CD1c-positive myeloid dendritic cell (primary cell): Measurements from ENCODE around the gene CRISP1.
"Not testable (repeated sequence)": the region's sequence is repeated elsewhere in the genome, so short reads cannot be mapped to it uniquely, and the experiment has no call there.

ENCODE experiments used
- DNase-seq: peaks from one replicate; pipeline ENCODE4 v3.0.0-alpha.2; 2016; ENCODE audit errors: extremely low spot score

Gene CRISP1

DNA sequence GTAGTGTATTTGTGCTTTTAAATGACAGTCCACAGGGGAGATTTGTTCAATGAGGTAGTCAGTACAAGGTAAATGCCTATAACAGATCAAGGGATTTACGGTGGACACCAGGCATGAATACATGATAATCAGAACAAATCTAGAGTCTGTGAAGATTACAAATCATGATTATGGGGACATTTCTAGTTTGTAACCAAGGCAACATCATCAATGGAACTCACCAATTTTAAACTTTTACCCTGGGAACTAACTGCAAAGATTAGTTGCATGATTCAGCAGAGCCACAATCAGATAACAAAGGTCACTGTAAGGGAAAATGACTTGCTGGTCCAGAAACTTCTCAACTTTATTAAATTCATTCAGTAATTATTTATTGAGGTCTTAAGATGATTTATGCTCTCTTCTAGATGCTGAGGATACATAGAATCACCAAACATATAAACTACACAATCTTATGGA, at the start of gene CRISP1:
TSS of gene CRISP1 (minus strand) at position 51 of the 459 bp plus-strand sequence. CDS start 9,135 bp downstream, outside the sequence.
- DNase-seq: no peak

- no peak for DNase-seq
Measured at GRCh38 chr6:49915035-49915434, 48.7 kb upstream of the CRISP1 start.

- DNase-seq: no peak
Measured at GRCh38 chr6:49913636-49914375, 47.5 kb upstream of the CRISP1 start.

GRCh38 chr6:49912196-49912595, 45.9 kb upstream of the CRISP1 start:
- no peak for DNase-seq

DNA sequence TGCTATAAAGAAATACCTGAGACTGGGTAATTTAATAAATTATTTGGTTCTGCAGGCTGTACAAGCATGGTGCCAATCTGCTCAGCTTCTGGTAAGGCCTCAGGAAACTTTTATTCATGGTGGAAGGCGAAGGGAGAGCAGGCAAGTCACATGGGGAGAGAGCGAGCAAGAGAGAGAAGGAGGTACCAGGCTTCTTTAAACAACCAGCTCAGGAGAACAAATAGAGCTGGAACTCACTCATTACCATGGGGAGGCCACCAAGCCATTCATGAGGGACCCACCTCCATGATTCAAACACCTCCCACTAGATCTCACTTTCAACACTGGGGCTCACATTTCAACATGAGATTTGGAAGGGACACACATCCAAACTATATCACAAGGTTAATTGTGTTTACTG, 44.9 kb upstream of the CRISP1 start:
- no peak for DNase-seq

DNA sequence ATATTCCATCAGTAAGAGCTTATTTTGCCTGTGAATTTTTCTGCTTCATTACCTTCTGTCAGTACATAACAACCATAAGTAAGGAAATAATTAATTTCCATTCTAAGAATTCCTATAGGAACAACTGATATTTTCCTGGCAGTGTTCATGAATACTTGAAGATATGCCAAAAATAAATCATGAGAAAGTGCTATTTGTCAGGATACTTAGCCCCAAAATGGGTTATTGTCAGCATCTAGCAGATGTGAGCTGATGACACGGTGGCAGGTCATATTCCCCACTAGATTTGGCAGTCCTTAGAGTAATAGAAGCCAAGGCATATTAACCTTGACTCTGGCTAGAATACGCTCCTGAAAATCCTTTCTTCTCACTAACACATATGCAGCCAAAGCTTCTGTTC, 43.2 kb upstream of the CRISP1 start:
- DNase-seq: no peak

- no peak for DNase-seq
Measured at GRCh38 chr6:49906526-49906925, 40.2 kb upstream of the CRISP1 start.

- no peak for DNase-seq
Measured at GRCh38 chr6:49905296-49905695, 39.0 kb upstream of the CRISP1 start.

GRCh38 chr6:49902856-49903255, 36.5 kb upstream of the CRISP1 start:
- DNase-seq: no peak

DNA sequence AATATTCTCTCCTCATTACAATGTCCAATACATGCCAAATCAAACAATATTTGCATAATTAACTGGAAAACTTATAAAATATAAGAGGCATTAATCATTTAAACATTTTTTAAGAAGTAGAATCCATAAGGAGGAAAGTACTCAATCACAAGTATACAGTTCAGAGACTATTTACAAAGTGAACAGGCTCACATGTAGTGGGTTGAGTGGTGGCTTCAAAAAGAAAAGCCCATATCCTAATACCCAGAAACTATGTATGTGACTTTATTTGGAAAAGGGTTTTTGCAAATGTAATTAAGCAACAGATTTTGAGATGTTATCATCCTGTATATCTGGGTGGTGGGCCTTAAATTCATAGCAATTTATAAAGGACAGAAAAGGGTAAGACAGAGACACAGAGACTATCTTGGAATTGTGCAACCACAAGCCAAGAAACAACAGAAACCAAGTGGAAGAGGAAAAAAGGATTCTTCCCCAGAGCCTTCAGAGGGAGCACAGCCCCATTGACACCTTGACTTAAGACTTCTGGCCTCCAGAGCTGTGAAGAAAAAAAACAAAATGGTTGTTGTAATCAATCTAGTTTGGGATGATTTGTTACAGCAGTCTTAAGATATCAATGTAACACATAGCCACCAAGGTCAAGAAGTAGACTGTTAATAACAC, 32.7 kb upstream of the CRISP1 start:
- DNase-seq: no peak

DNA sequence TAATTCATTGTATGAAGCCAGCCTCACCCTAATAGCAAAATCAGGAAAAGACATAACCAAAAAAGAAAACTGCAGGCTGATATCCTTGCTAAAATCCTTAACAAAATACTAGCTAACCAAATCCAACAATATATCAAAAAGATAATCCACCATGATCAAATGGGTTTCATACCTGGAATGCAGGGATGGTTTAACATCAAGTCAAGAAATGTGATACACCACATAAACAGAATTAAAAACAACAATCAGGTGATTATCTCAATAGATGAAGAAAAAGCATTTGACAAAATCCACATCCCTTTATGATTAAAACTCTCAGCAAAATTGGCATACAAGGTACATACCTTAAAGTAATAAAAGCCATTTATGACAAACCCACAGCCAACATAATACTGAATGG, 29.2 kb upstream of the CRISP1 start:
- DNase-seq: not testable (repeated sequence)

DNA sequence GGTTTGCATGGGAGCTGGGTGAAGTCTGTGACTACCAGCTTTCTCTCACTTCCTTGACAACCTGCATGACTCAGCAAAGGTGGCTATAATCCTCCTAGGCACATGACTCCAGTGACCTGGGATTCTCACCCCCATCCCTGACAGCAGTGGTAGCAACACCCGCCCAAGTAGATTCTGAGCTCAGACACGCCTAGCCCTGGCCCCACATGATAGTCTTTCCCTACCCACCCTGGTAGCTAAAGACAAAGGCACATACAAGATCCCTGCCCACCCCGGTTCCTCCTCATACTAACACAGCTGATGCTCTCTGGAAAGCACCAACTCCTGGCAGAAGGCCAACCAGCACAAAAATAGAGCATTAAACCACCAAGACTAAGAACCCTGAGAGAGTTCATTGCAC, 25.9 kb upstream of the CRISP1 start:
- no peak for DNase-seq

- no peak for DNase-seq
Measured at GRCh38 chr6:49890988-49891387, 24.7 kb upstream of the CRISP1 start.

DNA sequence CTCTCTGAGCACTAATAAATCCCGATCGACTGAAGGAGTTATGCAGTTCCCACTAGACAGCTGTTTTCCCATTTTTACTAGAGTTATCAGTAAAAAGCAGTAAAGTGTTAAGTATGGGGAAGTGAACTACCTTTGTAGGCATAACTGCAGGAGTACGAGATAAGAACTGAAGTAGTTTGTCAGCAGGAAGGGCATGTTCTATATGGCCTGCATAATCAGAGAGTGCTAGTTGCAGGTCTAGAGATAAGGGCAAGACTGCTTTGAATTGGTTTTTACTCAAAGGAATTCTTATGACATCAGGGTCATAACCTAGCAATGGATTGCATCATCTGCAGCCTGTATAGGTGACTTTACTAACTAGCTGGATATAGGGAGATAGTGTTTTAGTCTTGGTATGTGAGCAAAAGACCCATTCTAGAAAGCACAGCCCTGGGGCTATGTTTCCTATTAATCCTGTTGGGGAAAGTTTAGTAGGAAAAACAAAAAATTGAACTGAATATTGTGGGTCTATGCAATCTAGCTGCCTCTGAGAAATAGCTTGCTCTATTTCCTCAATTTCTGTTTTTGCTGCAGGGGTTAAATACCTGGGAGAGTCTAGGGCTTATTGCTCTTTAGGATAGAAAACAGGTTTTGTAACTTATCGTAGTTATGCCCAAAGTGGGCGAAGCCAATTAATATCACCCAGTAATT, 22.6 kb upstream of the CRISP1 start:
- DNase-seq: no peak

DNA sequence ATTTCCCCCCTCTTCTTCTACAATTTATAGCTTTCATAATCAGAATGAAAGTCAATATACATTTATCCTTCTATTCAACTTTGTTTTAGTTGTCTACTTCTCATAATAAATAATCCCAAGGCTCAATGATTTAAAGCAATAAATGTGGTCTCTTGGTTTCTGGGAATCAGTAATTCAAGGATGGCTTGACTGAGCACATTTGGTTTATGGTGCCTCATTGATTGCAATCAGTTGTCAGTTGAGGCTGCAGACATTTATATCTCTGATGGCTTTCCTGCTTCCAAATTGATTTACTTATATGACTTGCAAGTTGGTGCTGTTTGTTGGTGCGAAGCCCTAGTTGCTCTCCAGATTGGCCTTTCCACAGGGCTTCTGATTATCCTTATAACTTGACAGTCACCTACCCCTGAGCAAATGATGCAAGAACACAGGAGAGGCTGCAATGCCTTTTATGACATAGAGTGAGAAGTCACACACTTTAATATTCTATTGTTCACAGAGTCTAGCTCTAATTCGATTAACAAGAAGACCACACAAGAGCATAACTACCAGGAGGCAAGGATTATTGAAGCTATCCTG, 2.7 kb upstream of the CRISP1 start:
- DNase-seq: no peak

DNA sequence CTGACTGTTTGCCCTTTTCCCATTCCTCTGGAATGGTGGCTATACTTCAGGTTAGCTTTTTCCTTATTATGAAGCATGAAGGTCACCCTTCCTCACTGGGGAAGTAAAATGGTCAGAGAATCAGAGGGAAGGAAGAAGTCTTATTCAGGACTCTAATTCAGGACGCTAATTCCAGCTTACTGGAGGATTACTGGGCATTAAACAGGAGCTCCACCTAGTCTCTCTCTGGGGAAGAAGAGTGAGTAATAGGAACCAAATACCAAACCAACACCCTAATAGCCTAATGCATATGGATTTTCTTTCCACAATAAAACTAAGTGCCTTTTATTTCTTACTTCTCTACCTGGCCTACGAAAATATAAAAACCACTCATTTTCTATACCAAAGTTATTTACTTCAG, 10.1 kb downstream of the CRISP1 start:
- no peak for DNase-seq

- no peak for DNase-seq
Measured at GRCh38 chr6:49855221-49855620, 11.1 kb downstream of the CRISP1 start.

DNA sequence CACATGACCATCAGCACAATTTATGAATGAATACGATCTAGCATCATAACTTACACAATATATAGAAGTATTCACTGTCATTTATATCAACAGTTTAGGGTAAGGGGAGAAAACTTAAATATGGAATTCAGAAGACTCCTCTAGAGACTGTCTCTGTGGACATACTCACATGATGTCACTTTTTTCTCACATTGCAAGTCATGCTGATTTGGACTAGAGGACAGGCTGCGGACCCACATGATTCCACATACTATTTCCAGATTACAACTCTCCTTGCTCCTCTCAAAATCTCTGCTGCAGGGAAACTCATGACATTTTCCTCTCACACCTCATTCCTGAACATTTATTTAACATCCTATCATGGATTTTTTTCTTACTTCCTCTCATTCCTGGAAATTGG, 13.4 kb downstream of the CRISP1 start:
- DNase-seq: no peak

GRCh38 chr6:49849213-49849907, 17.0 kb downstream of the CRISP1 start:
- DNase-seq: peak; percentile 64

GRCh38 chr6:49847673-49848072, 18.7 kb downstream of the CRISP1 start:
- DNase-seq: no peak

GRCh38 chr6:49847014-49847413, 19.3 kb downstream of the CRISP1 start:
- no peak for DNase-seq

- DNase-seq: no peak
Measured at GRCh38 chr6:49841424-49841823, 24.9 kb downstream of the CRISP1 start.
